Measurements from ENCODE around the gene NDUFS1.
"Not testable (repeated sequence)": the region's sequence is repeated elsewhere in the genome, so short reads cannot be mapped to it uniquely, and the experiment has no call there.

NDUFS1 gene

GRCh38 chr2:206160807-206161179, 1.5 kb upstream of the NDUFS1 start:
- no peak for FAIRE-seq

DNA sequence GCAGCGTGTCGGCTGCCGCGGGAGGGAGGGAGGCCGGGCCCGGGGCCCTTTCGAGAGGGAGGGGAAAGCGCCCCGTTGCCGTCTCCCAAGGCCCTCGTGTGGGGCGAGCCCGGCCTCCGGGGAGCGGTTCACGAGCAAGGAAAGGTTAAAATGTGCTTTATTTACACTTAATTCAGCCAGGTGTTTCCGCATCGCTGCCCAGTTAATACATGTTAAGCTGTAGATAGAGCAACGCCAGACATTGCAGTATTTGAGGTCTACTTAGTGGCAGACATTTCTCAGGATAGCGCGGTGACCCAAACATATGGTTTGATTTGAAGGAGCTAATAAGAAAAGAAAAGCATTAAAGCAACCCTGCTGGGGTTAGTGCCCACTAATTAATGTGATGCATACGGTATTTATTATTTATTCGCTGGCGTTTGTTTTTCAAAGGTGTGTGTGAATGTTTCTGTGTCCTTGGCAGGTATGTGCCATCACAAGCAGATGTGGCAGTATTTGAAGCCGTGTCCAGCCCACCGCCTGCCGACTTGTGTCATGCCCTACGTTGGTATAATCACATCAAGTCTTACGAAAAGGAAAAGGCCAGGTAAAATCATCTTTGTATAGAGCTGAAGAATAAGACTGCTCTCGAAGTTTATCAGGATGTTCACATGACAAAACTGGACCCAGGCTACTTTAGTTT, 1.0 kb upstream of the NDUFS1 start:
- no peak for FAIRE-seq

DNA sequence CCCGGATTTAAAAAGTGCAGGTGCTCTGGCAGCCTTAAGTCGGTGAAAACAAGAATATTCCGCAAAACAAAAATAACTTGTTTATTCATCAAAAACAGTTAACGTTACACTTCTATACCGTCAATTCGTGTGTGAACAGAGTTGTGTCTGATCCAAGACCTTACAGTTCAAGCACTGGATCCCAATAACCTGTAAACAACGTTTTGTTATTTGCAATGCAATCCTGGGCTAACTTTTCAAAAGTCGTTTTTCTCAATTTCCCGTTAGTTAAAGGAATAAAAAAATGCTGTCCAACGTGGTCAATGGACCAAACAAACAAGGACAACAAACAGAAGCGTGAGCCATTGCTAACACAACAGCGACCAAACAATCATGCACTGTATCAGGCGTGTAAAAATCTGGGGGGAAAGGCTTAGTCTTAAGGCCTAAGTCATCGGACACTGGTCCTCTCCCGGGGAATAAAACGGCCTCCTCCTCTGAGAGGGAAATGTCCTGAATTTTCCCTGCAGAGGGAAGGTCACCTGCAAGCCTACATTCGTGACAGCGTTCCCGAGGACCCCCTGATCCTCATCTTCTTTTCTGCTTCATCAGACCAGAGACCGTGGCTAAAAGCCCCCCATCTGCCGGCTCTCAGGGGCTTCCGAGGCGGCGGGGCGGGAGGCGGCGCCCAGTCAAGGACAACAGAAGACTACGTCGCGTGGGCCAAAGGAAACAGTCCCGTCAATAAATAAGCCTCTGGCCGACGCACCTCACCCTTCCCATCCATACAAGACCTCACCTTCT, 490 bp downstream of the NDUFS1 start:
- no peak for FAIRE-seq

GRCh38 chr2:206157014-206157413, 2.2 kb downstream of the NDUFS1 start:
- not testable (repeated sequence) for FAIRE-seq

DNA sequence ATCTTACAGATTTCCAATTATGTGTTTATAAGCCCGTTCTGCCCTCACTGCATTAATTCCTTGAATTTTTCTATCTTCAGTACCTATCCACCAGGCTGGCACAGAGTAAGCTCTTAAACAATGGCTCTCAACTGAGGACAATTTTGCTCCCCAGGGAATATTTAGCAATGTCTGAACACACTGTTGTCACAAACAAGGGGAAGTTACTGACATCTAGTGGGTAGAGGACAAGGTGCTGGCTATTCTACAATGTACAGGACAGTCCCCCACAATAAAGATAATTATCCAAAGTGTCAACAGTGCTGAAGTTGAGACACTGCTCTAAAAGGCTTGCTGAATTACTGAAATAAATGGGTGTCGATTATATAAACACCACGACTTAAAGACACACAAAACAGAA, 5.0 kb downstream of the NDUFS1 start:
- FAIRE-seq, result no peak

DNA sequence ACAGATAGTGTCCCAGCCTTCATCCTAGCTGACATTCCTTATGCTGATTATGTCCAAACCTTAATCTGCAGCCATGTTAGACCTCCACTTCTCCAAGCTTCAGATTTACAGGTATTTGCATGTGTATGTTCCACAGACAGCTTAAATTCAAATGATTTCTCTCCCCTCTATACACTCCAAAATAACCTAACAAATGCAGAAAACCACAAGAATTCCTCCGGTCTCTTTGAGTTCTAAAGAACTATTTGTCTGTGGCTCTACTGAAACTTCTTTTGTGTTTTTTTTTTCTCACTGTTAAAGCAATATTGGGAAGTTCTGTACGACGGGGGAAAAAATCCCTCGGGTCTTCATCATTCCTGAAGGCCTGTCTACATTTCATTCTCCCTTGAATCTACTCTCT, 8.6 kb downstream of the NDUFS1 start:
- no peak for FAIRE-seq

GRCh38 chr2:206150168-206150567, 9.1 kb downstream of the NDUFS1 start:
- no peak for FAIRE-seq

GRCh38 chr2:206149330-206149729, 9.9 kb downstream of the NDUFS1 start:
- FAIRE-seq, result no peak

GRCh38 chr2:206145665-206146064, 13.6 kb downstream of the NDUFS1 start:
- no peak for FAIRE-seq

GRCh38 chr2:206144383-206144782, 14.9 kb downstream of the NDUFS1 start:
- FAIRE-seq, result no peak

GRCh38 chr2:206143451-206143850, 15.8 kb downstream of the NDUFS1 start:
- no peak for FAIRE-seq

DNA sequence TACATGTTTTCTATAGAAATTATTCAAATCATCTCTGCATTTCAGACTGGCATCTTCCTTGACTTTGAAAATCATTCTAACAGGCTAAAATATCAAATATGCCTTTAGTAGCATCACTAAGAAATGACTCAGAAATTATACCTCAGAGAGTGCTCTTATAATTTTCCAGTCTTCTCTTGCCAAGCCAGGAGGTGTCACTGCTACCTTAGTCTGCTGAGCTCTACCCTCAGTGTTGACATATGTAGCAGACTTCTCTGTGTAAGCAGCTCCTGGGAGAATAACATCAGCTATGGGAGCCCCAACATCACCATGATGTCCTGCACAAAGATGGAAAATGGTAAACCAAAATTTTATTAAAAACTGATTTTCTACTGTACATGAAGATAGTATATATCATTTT, 31.6 kb downstream of the NDUFS1 start:
- no peak for FAIRE-seq

GRCh38 chr2:206125901-206126300, 33.3 kb downstream of the NDUFS1 start:
- no peak for FAIRE-seq

- FAIRE-seq, result not testable (repeated sequence)
Observed at GRCh38 chr2:206122569-206122968, 36.7 kb downstream of the NDUFS1 start.

DNA sequence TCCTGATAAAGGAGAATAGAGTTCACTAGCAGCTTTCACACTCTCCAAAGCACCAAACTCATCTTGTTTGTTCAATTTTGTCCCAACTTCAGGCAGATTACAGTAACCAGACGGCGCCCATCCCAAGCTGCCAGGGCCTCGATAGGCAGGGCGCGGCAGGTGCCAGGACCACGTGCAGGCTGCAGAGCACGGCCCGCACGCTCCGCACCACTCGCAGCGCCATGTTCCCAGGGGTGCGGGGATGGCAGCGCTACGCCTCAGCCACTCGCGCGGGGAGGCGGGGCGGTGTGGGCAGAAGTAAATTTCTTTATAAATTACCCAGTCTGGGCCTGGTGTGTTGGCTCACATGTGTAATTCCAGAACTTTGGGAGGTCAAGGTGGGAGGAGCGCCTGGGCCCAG, 43.0 kb downstream of the NDUFS1 start:
- no peak for FAIRE-seq

DNA sequence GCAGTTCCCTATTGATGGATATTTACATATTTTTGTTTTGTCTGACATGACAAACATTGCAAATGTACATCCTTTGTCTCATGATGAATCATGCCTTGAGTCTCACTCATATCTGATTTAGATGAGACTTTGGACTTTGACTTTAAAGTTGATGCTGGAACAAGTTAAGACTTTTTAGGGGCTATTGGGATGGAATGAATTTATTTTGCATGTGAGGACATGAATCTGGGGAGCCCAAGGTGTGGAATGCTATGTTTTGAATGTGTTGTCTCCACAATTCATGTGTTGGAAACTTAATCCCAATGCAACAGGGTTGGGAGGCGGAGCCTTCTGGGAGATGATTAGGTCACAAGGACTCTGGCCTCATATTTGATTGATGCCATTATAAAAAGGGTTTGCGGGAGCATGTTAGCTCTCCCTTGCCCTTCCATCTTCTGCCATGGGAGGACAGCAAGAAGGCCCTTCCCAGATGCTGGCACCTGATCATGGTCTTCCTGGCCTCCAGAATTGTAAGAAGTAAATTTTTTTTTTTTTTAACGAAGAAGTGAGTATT, 44.1 kb downstream of the NDUFS1 start:
- no peak for FAIRE-seq

DNA sequence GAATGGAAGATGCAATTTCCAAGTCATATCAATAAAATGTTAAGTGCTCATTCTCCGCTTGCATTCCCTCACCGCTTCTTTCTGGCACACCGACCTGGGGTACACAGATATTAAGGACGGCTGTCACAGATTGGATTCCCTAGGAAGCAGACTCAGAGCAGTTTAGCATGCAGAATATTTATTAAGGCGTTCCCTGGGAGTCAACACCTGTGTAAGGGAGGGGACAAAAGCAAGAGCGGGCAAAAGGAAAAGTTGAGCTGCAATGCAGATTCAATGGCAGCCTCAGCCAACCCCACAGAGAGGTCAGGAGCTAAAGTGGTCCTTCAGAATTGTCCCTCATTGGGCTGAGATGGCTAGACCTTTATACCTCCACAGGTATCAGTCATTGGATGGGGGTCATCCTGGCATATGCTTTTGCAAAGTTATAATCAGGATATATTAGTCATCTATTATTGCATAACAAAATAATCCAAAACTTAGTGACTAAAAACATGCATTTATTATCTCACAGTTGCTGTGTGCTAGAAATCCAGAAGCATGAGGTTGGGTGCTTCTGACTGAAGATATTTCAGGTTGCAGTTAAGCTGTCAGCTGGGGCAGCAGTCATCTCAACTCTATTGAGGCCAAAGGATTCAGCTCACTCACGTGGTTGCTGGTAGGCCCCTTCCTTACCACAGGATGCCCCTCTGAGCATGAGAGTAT, 46.2 kb downstream of the NDUFS1 start:
- FAIRE-seq, result no peak

- no peak for FAIRE-seq
Observed at GRCh38 chr2:206112108-206112507, 47.1 kb downstream of the NDUFS1 start.

DNA sequence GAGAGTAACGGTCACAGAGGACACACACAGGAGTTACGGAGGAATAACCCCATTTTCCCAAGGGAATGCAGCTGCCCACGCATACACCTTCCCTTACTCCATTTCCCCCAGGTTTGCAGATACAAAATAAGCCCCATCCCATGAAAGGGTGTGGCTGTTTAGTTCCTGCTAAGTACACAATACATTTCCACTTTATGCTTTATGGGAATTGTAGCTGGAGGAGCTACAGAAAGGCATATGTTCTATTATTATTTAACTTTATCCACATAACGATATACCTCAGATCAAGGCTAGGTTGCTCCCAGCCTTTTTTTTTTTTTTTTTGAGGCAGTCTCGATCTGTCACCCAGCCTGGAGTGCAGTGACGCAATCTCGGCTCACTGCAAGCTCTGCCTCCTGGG, 50.5 kb downstream of the NDUFS1 start:
- FAIRE-seq, result no peak

GRCh38 chr2:206105541-206105940, 53.7 kb downstream of the NDUFS1 start:
- FAIRE-seq, result no peak

DNA sequence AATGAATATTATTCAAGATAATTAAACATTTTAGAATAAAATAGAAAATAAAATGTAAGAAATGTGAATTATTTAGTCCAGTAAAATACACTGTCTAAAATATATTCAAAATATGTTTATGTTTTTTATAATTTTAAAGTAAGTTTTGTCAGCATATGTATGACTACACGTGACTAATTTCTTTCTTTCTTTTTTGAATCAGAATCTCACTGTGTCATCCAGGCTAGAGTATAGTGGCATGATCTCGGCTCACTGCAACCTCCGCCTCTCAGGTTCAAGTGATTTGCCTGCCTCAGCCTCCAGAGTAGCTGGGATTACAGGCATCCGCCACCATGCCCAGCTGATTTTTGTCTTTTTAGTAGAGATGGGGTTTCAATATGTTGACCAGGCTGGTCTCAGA, 54.2 kb downstream of the NDUFS1 start:
- FAIRE-seq, result no peak

DNA sequence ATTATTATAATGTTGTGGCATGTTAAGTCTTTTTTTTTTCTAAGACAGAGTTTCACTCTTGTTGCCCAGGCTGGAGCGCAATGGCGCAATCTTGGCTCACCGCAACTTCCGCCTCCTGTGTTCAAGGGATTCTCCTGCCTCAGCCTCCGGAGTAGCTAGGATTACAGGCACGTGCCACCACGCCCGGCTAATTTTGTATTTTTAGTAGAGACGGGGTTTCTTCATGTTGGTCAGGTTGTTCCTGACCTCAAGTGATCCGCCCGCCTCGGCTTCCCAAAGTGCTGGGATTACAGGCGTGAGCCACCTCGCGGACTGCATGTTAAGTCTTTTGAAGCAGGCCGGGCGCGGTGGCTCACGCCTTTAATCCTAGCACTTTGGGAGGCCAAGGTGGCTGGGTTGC, 60.4 kb downstream of the NDUFS1 start:
- not testable (repeated sequence) for FAIRE-seq

DNA sequence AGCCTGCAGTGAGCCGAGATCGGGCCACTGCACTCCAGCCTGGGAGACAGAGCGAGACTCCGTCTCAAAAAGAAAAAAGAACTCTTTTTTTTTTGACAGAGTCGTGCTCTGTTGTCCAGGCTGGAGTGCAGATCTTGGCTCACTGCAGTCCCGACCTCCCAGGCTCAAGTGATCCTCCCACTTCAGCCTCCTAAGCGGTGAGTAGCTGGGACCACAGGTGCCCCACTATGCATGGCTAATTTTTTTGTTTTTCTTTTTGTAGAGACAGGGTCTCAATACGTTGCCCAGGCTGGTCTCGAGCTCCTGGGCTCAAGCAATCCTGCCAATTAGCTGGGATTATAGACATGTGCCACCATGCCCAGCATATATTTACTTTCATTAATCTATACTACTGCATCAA, 60.8 kb downstream of the NDUFS1 start:
- FAIRE-seq, result no peak

GRCh38 chr2:206096876-206097275, 62.4 kb downstream of the NDUFS1 start:
- FAIRE-seq, result no peak
